Neural cell (in vitro differentiated cells): ENCODE results near the gene CTCF. TPM values are rescaled to one million over a fixed set of nuclear protein-coding genes. Genes with fewer than 3 reads are reported as not detected.

Experiments
- H2AFZ ChIP-seq: fragments of 200-600, 300-800 bp; sonication (generic), shearing (Covaris generic); 2 replicates; pipeline ENCODE4 v1.6.0; 2014; ENCODE audit warnings: low read depth, mild to moderate bottlenecking, antibody characterized with exemption, low read length, moderate library complexity
- H3F3A ChIP-seq: fragments of 200-600 bp; shearing (Covaris generic); 2 replicates; pipeline ENCODE4 v1.6.1; 2016; ENCODE audit warnings: mild to moderate bottlenecking, moderate library complexity, mixed read lengths, antibody characterized with exemption, low read length; ENCODE audit not compliant: insufficient read depth, poor library complexity, severe bottlenecking
- H3K27ac ChIP-seq: fragments of 200-600, 300-800 bp; sonication (generic), shearing (Covaris generic); 2 replicates; pipeline ENCODE4 v1.5.1; 2014; ENCODE audit warnings: mild to moderate bottlenecking, low read length, moderate library complexity
- H3K27me3 ChIP-seq: fragments of 300-800, 200-600 bp; sonication (generic), shearing (Covaris generic); 2 replicates; pipeline ENCODE4 v1.6.0; 2014; ENCODE audit warnings: mild to moderate bottlenecking, low read depth, low read length, moderate library complexity; ENCODE audit not compliant: insufficient read depth
- H3K36me3 ChIP-seq: fragments of 300-800, 200-600 bp; sonication (generic), shearing (Covaris generic); 2 replicates; pipeline ENCODE4 v1.5.1; 2014; ENCODE audit warnings: mild to moderate bottlenecking, antibody characterized with exemption, low read length, moderate library complexity; ENCODE audit not compliant: insufficient read depth
- H3K4me2 ChIP-seq: fragments of 300-800, 200-600 bp; sonication (generic), shearing (Covaris generic); 2 replicates; pipeline ENCODE4 v1.6.0; 2014; ENCODE audit warnings: mild to moderate bottlenecking, low read length
- H3K4me3 ChIP-seq: fragments of 300-800, 200-600 bp; sonication (generic), shearing (Covaris generic); 2 replicates; pipeline ENCODE4 v1.5.1; 2014; ENCODE audit warnings: mild to moderate bottlenecking, low read length, moderate library complexity
- H3K79me2 ChIP-seq: fragments of 200-600 bp; shearing (Covaris generic); replicated peaks from 2 replicates; pipeline ENCODE4 v1.6.0; 2014; ENCODE audit warnings: mild to moderate bottlenecking, low read length, moderate library complexity; ENCODE audit not compliant: insufficient read depth
- H3K9ac ChIP-seq: fragments of 300-800, 200-600 bp; sonication (generic), shearing (Covaris generic); 2 replicates; pipeline ENCODE4 v1.6.1; 2016; ENCODE audit warnings: mild to moderate bottlenecking, low read length, mixed read lengths
- H3K9me2 ChIP-seq: fragments of 200-600 bp; shearing (Covaris generic); 2 replicates; pipeline ENCODE4 v1.6.1; 2016; ENCODE audit warnings: mild to moderate bottlenecking, low read length, mixed read lengths; ENCODE audit not compliant: insufficient read depth
- H3K9me3 ChIP-seq: fragments of 200-600, 300-800 bp; sonication (generic), shearing (Covaris generic); 2 replicates; pipeline ENCODE4 v1.6.1; 2016; ENCODE audit warnings: mild to moderate bottlenecking, mixed run types, low read length, moderate library complexity, mixed read lengths
- H4K20me1 ChIP-seq: fragments of 200-600 bp; shearing (Covaris generic); 2 replicates; pipeline ENCODE4 v1.6.1; 2016; ENCODE audit warnings: mild to moderate bottlenecking, mixed run types; ENCODE audit not compliant: insufficient read depth
- EP300 ChIP-seq: fragments of 450-650 bp; conservative IDR thresholded peaks from 2 replicates; pipeline ENCODE4 v1.6.1; 2014; ENCODE audit warnings: antibody characterized with exemption, mild to moderate bottlenecking, moderate library complexity; ENCODE audit not compliant: poor library complexity, severe bottlenecking
- EZH2 ChIP-seq: fragments of 200-600, 300-800 bp; shearing (Covaris generic), sonication (generic); IDR thresholded peaks from 2 replicates; pipeline ENCODE4 v1.6.1; 2014; ENCODE audit warnings: antibody characterized with exemption, low read length, borderline replicate concordance, mild to moderate bottlenecking; ENCODE audit not compliant: insufficient read depth, poor library complexity, severe bottlenecking
- MXI1 ChIP-seq: fragments of 450-650 bp; conservative IDR thresholded peaks from 2 replicates; pipeline ENCODE4 v1.6.1; 2014; ENCODE audit warnings: antibody characterized with exemption, mild to moderate bottlenecking; ENCODE audit not compliant: poor library complexity, severe bottlenecking
- RAD21 ChIP-seq: fragments of 450-650 bp; conservative IDR thresholded peaks from 2 replicates; pipeline ENCODE4 v1.6.1; 2014; ENCODE audit warnings: antibody characterized with exemption, mild to moderate bottlenecking, moderate library complexity
- REST ChIP-seq: IDR thresholded peaks from 2 replicates; pipeline ENCODE4 v1.6.1; 2012; ENCODE audit warnings: borderline replicate concordance
- SMC3 ChIP-seq: fragments of 450-650 bp; conservative IDR thresholded peaks from 2 replicates; pipeline ENCODE4 v1.6.1; 2014; ENCODE audit warnings: antibody characterized with exemption, mild to moderate bottlenecking, moderate library complexity; ENCODE audit not compliant: poor library complexity
- TAF1 ChIP-seq: IDR thresholded peaks from 2 replicates; pipeline ENCODE4 v1.6.1; 2012; ENCODE audit warnings: low read depth
- polyA plus RNA-seq: library from polyadenylated mRNA; depleted of rRNA; stranded (reverse); fragments of >200 nt; gene quantifications from 2 replicates; pipeline ENCODE4 v1.2.3, GENCODE V29; 2014

The CTCF gene
- polyA plus RNA-seq, 1 donor from 2014 or later = 42.8 TPM

DNA sequence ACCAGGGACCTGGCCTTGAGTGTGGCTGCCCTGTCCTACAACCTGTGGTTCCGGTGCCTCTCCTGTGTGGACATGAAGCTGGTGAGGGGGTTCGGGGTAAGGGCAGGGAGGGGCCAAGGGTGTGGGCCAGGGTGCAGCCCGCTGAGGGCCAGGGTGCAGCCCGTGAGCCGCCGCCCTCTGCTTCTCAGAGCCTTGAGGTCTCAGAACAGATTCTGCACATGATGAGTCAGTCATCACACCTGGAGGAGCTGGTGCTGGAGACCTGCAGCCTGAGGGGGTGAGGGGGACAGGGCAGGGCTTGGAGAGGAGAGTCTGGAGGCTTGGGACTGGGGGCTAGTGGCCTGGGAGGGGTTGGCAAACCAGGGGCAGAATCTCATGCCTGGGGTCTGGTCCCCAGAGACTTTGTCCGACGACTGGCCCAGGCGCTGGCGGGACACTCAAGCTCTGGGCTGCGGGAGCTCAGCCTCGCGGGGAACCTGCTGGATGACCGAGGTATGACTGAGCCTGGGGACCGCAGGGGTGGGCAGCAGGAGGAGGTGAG is 84.9 kb downstream of the CTCF start:
- Histone ChIP-seq H3F3A (no peaks in the 10 kb centered on the region), H2AFZ (no peak overlapping the region), H3K4me2 (no peak overlapping the region), H3K9ac (no peak overlapping the region), H3K4me3 (no peak overlapping the region), H3K9me2 (no peaks in the 10 kb centered on the region), H3K27me3 (peaks cover 55% of the 10 kb centered on the region), H3K27ac (no peak overlapping the region), H4K20me1 (no peaks in the 10 kb centered on the region), H3K36me3 (no peaks in the 10 kb centered on the region), H3K79me2 (no peaks in the 10 kb centered on the region), H3K9me3 (no peaks in the 10 kb centered on the region)
- TF ChIP-seq MXI1 = no peak

- no peak overlapping the region for H3K4me2 ChIP-seq
- TF ChIP-seq EZH2 (no peak), MXI1 (no peak), TAF1 (no peak), SMC3 (no peak), EP300 (no peak)
- H3F3A ChIP-seq = no peaks in the 10 kb centered on the region
- H3K9ac ChIP-seq = no peak overlapping the region
- no peak overlapping the region for H3K27ac ChIP-seq
- H3K79me2 ChIP-seq = no peaks in the 10 kb centered on the region
- H3K9me3 ChIP-seq = no peaks in the 10 kb centered on the region
- H3K9me2 ChIP-seq = no peaks in the 10 kb centered on the region
- H3K27me3 ChIP-seq = peaks cover 57% of the 10 kb centered on the region
- no peaks in the 10 kb centered on the region for H3K36me3 ChIP-seq
- H2AFZ ChIP-seq = no peak overlapping the region
- no peaks in the 10 kb centered on the region for H4K20me1 ChIP-seq
- H3K4me3 ChIP-seq = no peak overlapping the region
Measured at GRCh38 chr16:67647681-67648080, 85.4 kb downstream of the CTCF start.

GRCh38 chr16:67648088-67648763 is 85.9 kb downstream of the CTCF start:
- H3K79me2 ChIP-seq = no peaks in the 10 kb centered on the region
- H4K20me1 ChIP-seq = no peaks in the 10 kb centered on the region
- no peak overlapping the region for H2AFZ ChIP-seq
- no peak overlapping the region for H3K9ac ChIP-seq
- H3K27me3 ChIP-seq = peaks cover 57% of the 10 kb centered on the region
- H3K9me2 ChIP-seq = no peaks in the 10 kb centered on the region
- H3K4me3 ChIP-seq = no peak overlapping the region
- no peaks in the 10 kb centered on the region for H3F3A ChIP-seq
- H3K27ac ChIP-seq = no peak overlapping the region
- TF ChIP-seq RAD21 (no peak), REST (no peak)
- H3K36me3 ChIP-seq = no peaks in the 10 kb centered on the region
- no peak overlapping the region for H3K4me2 ChIP-seq
- H3K9me3 ChIP-seq = no peaks in the 10 kb centered on the region
